ENCODE results near the gene FOLR2. TPM values are rescaled to one million over a fixed set of nuclear protein-coding genes. Genes with fewer than 3 reads are reported as not detected.

Gene FOLR2
- total RNA-seq, 1 donor from 2014 or later, result not detected

- Mint-ChIP-seq H3K4me1 (ENCODE audit: low read depth) (peaks cover 33% of the 10 kb centered on the region), H3K27ac (ENCODE audit: unreplicated experiment) (no peak overlapping the region), H3K4me3 (ENCODE audit: unreplicated experiment) (no peak overlapping the region), H3K9me3 (ENCODE audit: low read depth) (no peaks in the 10 kb centered on the region), H3K36me3 (ENCODE audit: low read depth) (peaks cover 49% of the 10 kb centered on the region), H3K27me3 (ENCODE audit: low read depth) (no peaks in the 10 kb centered on the region)
- no peak for TF ChIP-seq CTCF (IDR thresholded peaks at IDR 0.05)
- DNase-seq (ENCODE audit: low spot score), result peak; percentile 83
These were observed 13.6 kb downstream of the FOLR2 start for GRCh38 chr11:72229925-72230763.

GRCh38 chr11:72230764-72231365 is 14.3 kb downstream of the FOLR2 start:
- Mint-ChIP-seq H3K27ac (ENCODE audit: unreplicated experiment) (no peak overlapping the region), H3K9me3 (ENCODE audit: low read depth) (no peaks in the 10 kb centered on the region), H3K27me3 (ENCODE audit: low read depth) (no peaks in the 10 kb centered on the region), H3K36me3 (ENCODE audit: low read depth) (peaks cover 47% of the 10 kb centered on the region), H3K4me1 (ENCODE audit: low read depth) (peaks cover 26% of the 10 kb centered on the region), H3K4me3 (ENCODE audit: unreplicated experiment) (no peak overlapping the region)
- TF ChIP-seq CTCF (IDR thresholded peaks at IDR 0.05), result no peak
- DNase-seq (ENCODE audit: low spot score), result peak; percentile 76

GRCh38 chr11:72231396-72232259 is 15.0 kb downstream of the FOLR2 start:
- Mint-ChIP-seq H3K36me3 (ENCODE audit: low read depth) (peaks cover 49% of the 10 kb centered on the region), H3K27me3 (ENCODE audit: low read depth) (no peaks in the 10 kb centered on the region), H3K27ac (ENCODE audit: unreplicated experiment) (no peak overlapping the region), H3K4me3 (ENCODE audit: unreplicated experiment) (no peak overlapping the region), H3K9me3 (ENCODE audit: low read depth) (no peaks in the 10 kb centered on the region), H3K4me1 (ENCODE audit: low read depth) (peaks cover 19% of the 10 kb centered on the region)
- peak; percentile 80 for DNase-seq (ENCODE audit: low spot score)
- TF ChIP-seq CTCF (IDR thresholded peaks at IDR 0.05), result no peak

GRCh38 chr11:72232260-72233055 is 15.9 kb downstream of the FOLR2 start:
- H3K36me3 Mint-ChIP-seq (ENCODE audit: low read depth), result peaks cover 52% of the 10 kb centered on the region

More at GRCh38 chr11:72232260-72233055, 15.9 kb downstream of the FOLR2 start:
- Mint-ChIP-seq H3K9me3 (ENCODE audit: low read depth) (no peaks in the 10 kb centered on the region), H3K27ac (ENCODE audit: unreplicated experiment) (no peak overlapping the region), H3K27me3 (ENCODE audit: low read depth) (no peaks in the 10 kb centered on the region), H3K4me1 (ENCODE audit: low read depth) (peaks cover 10% of the 10 kb centered on the region), H3K4me3 (ENCODE audit: unreplicated experiment) (no peak overlapping the region)
- DNase-seq (ENCODE audit: low spot score), result no peak
- TF ChIP-seq CTCF (IDR thresholded peaks at IDR 0.05), result no peak
